HepG2 (cell line): ENCODE results near the gene PDSS2. TPM values are rescaled to one million over a fixed set of nuclear protein-coding genes. Genes with fewer than 3 reads are reported as not detected.

ENCODE experiments used
- ATAC-seq: fragments of 200-7000 bp; cut with Tn5 transposase; 3 replicates; pipeline ENCODE4 v1.9.1; 2020; ENCODE audit warnings: mild to moderate bottlenecking, moderate library complexity
- BruUV-seq: library from RNA; stranded (reverse); fragments of 400-500 nt; replicated peaks from 2 replicates; lab custom pipeline; 2021; lab: Mats Ljungman, UMichigan
- CTCF ChIA-PET: fragments of 300-600 bp; formaldehyde crosslinking; extraction: SDS; loops from one replicate; lab custom pipeline; 2021; ENCODE audit warnings: low total read pairs, inconsistent platforms, low intra/inter-chr PET ratio; lab: Yijun Ruan, JAX
- POLR2A ChIA-PET: fragments of 350-600 bp; sonication (Branson Sonifier 250); formaldehyde crosslinking; loops from one replicate; lab custom pipeline; 2020; ENCODE audit warnings: antibody characterized with exemption, inconsistent platforms; lab: Yijun Ruan, JAX
- DNase-seq: peaks from one replicate; pipeline ENCODE4 v3.0.0-alpha.2; 2015; ENCODE audit warnings: low spot score
- FAIRE-seq: peaks from 3 replicates; lab custom pipeline; 2011; peaks lifted over from hg19 to GRCh38; lab: Jason Lieb, UNC
- H2AFZ ChIP-seq: one replicate; pipeline ENCODE4 v1.6.1; 2011; ENCODE audit warnings: low read length, inconsistent platforms
- H3K27ac ChIP-seq: fragments of 300-600 bp; 3 replicates; pipeline ENCODE4 v1.8.0; 2011; ENCODE audit warnings: mixed run types, mild to moderate bottlenecking, mixed read lengths, low read length, inconsistent platforms; ENCODE audit not compliant: insufficient read depth; ENCODE audit errors: extremely low read length
- H3K27me3 ChIP-seq, 2 experiments: fragments of 200-600 bp in 1 of 2; 2 replicates in 1 of 2; 3 replicates in 1 of 2; pipeline versions ENCODE4 v1.6.0 to v1.8.0; 2011; ENCODE audit warnings: low read length in 2 of 2, mild to moderate bottlenecking in 2 of 2, moderate library complexity in 2 of 2, inconsistent platforms in 1 of 2; ENCODE audit not compliant: insufficient read depth in 2 of 2, control insufficient read depth in 1 of 2
- H3K36me3 ChIP-seq, 2 experiments: fragments of 200-600 bp in 1 of 2; replicated peaks in 1 of 2; 2 replicates in 1 of 2; 3 replicates in 1 of 2; pipeline versions ENCODE4 v1.5.1 to v1.8.0; 2011; ENCODE audit warnings: low read length in 2 of 2, inconsistent platforms in 1 of 2; ENCODE audit not compliant: insufficient read depth in 2 of 2, control insufficient read depth in 1 of 2
- H3K4me1 ChIP-seq: 2 replicates; pipeline ENCODE4 v1.5.1; 2012; ENCODE audit warnings: low read length, inconsistent platforms; ENCODE audit not compliant: insufficient read depth
- H3K4me2 ChIP-seq: 2 replicates; pipeline ENCODE4 v1.6.0; 2011; ENCODE audit warnings: low read depth, low read length, inconsistent platforms
- H3K4me3 ChIP-seq, 3 experiments: fragments of 200-600 bp in 1 of 3; sonication (generic), shearing (Covaris generic) in 1 of 3; replicated peaks in 1 of 3; 2 replicates each; pipeline ENCODE4 v1.5.1; 2011 to 2016; ENCODE audit warnings: low read length in 3 of 3, inconsistent platforms in 2 of 3, low read depth in 2 of 3, mild to moderate bottlenecking in 2 of 3, control low read depth in 1 of 3, mixed read lengths in 1 of 3; ENCODE audit not compliant: insufficient read depth in 1 of 3
- H3K79me2 ChIP-seq: one replicate; pipeline ENCODE4 v1.6.1; 2011; ENCODE audit warnings: low read length, inconsistent platforms; ENCODE audit not compliant: insufficient read depth
- H3K9ac ChIP-seq: 2 replicates; pipeline ENCODE4 v1.6.0; 2011; ENCODE audit warnings: mild to moderate bottlenecking, low read depth, low read length, inconsistent platforms; ENCODE audit not compliant: insufficient read depth
- H3K9me3 ChIP-seq: 2 replicates; pipeline ENCODE4 v1.5.1; 2012; ENCODE audit warnings: mild to moderate bottlenecking, low read length
- H4K20me1 ChIP-seq: 2 replicates; pipeline ENCODE4 v1.6.0; 2011; ENCODE audit warnings: inconsistent platforms, mild to moderate bottlenecking, low read length, moderate library complexity; ENCODE audit not compliant: insufficient read depth
- IRX3 ChIP-seq: sonication (generic); formaldehyde crosslinking; IDR thresholded peaks from 2 replicates; pipeline ENCODE4 v1.8.1; 2023; ENCODE audit warnings: mild to moderate bottlenecking, low read depth, missing genetic modification reagents, borderline replicate concordance
- MAFK ChIP-seq, 2 experiments: IDR thresholded peaks in 1 of 2; conservative IDR thresholded peaks in 1 of 2; 2 replicates each; pipeline ENCODE4 v1.6.1; 2011; ENCODE audit warnings: improper control_type of control experiment in 2 of 2, low read length in 2 of 2
- NFE2L2 ChIP-seq: fragments of 150-350 bp; IDR thresholded peaks from 2 replicates; pipeline ENCODE4 v1.6.1; 2014; ENCODE audit warnings: low read length
- ZKSCAN1 ChIP-seq: fragments of 150-350 bp; IDR thresholded peaks from 2 replicates; pipeline ENCODE4 v1.6.1; 2014; ENCODE audit warnings: low read length
- WGBS: methylation state at CpG from one replicate; pipeline ENCODE4 v1.1.6; 2017; ENCODE audit warnings: low lambda C conversion rate; 5-methylcytosine and 5-hydroxymethylcytosine counted together
- in situ Hi-C: cut with HindIII; loops from 2 replicates; pipeline ENCODE4 v1.10.0; 2017; ENCODE audit warnings: low pct_unique_long_range_greater_than_20kb; ENCODE audit not compliant: extremely low pct_ligation_motif_present
- intact Hi-C: fragments of 100-400 bp; cut with micrococcal nuclease; formaldehyde crosslinking; loops from one replicate; pipeline ENCODE4 v1.10.0; 2022; ENCODE audit not compliant: unreplicated experiment
- polyA plus RNA-seq, 8 experiments: library from polyadenylated mRNA; depleted of rRNA in 3 of 8; stranded (reverse) in 7 of 8; unstranded in 1 of 8; fragments of >200 nt; fragmentation: Illumina TruSeq in 4 of 8; extraction: Trizol in 4 of 8; gene quantifications; 2 replicates each; pipeline versions ENCODE4 v1.2.1 to v1.2.3, GENCODE V29; 2011 to 2016; ENCODE audit warnings: low read depth in 4 of 8, missing spikeins in 1 of 8, mixed read lengths in 1 of 8; ENCODE audit not compliant: insufficient read depth in 1 of 8
- total RNA-seq, 5 experiments: library from RNA; depleted of rRNA; stranded (reverse); fragments of >200 nt; fragmentation: Illumina TruSeq; extraction: Trizol; gene quantifications; 2 replicates each; pipeline ENCODE4 v1.2.3, GENCODE V29; 2016; ENCODE audit warnings: low read depth in 1 of 5
- TF ChIP-seq, protein P1 (sequence below): sonication (generic); formaldehyde crosslinking; IDR thresholded peaks from 2 replicates; pipeline ENCODE4 v1.5.0; 2020; ENCODE audit warnings: mild to moderate bottlenecking, missing genetic modification reagents

Gene PDSS2
- total and polyA plus RNA-seq, 2 of the 13 experiments (the other 11 are each of a cell fraction or from before 2014, with no cell fraction given) = 16.2 to 17.0 TPM

DNA sequence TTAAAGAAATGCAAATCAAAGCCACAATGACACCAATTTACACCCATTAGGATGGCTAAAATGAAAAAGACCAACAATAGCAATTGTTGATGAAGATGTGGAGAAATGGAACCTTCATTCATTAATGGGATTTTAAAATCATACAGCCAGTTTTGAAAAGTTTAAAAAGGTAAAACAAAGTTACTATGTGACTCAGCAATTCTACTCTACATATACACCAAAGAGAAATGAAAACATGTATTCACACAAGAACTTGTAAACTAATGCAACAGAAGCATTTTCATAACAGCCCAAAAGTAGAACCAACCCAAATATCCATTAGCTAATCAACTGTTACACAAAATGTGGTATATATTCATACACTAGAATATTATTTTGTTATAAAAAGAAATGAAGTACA lies 75.7 kb downstream of the PDSS2 start:
- CTCF ChIA-PET = no interaction called here
- in situ Hi-C loops (no loop called here), intact Hi-C loops (no loop called here)
- Histone ChIP-seq H3K27ac (no peak overlapping the region), H3K27me3 (no peaks in the 10 kb centered on the region)
- FAIRE-seq (no peak), ATAC-seq (no peak)
- TF ChIP-seq MAFK (conservative IDR thresholded peaks at IDR 0.05 in 1 of 2, IDR thresholded peaks at IDR 0.05 in 1 of 2; ENCODE audit: low read length in 2 of 2) (peak; percentile 10 to 31; a peak in 2 of 4 replicates), NFE2L2 (peak; percentile 68; the same call in 1 of the 2 replicates)
- TF ChIP-seq, protein P1, sequence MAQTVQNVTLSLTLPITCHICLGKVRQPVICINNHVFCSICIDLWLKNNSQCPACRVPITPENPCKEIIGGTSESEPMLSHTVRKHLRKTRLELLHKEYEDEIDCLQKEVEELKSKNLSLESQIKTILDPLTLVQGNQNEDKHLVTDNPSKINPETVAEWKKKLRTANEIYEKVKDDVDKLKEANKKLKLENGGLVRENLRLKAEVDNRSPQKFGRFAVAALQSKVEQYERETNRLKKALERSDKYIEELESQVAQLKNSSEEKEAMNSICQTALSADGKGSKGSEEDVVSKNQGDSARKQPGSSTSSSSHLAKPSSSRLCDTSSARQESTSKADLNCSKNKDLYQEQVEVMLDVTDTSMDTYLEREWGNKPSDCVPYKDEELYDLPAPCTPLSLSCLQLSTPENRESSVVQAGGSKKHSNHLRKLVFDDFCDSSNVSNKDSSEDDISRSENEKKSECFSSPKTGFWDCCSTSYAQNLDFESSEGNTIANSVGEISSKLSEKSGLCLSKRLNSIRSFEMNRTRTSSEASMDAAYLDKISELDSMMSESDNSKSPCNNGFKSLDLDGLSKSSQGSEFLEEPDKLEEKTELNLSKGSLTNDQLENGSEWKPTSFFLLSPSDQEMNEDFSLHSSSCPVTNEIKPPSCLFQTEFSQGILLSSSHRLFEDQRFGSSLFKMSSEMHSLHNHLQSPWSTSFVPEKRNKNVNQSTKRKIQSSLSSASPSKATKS (CRISPR knock-in tag) = no peak
- TF ChIP-seq, all 625 proteins: peak for 2
- no peak overlapping the region for H3K4me3 ChIP-seq
- no peak for DNase-seq
- H2AFZ ChIP-seq = no peak overlapping the region
- H3K79me2 ChIP-seq = peaks cover 1% of the 10 kb centered on the region
- H3K9me3 ChIP-seq = no peaks in the 10 kb centered on the region
- H3K4me1 ChIP-seq = no peaks in the 10 kb centered on the region
- no peaks in the 10 kb centered on the region for H3K36me3 ChIP-seq
- H4K20me1 ChIP-seq = no peaks in the 10 kb centered on the region
- no TSS peak for BruUV-seq
- no peak overlapping the region for H3K4me2 ChIP-seq
- POLR2A ChIA-PET = no interaction called here
- no peak overlapping the region for H3K9ac ChIP-seq

DNA sequence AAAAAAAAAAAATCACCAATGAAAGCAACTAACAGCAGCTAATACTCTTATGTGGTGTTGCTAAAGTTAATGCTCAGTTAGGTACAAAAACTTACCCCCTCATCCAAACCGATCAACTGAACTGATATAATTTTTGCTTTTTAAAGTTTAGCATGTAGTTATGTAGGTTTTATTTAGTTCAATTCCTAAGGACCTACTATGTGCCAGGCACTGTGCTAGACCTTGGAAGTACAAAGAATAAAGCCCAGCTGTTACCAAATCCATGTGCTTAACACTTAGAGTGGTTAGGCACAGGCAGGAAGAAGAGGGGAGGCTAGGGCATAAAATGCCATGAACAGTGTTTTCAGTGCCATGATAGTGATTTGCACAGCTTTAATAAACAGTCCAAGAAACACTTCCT lies 85.1 kb downstream of the PDSS2 start:
- no peak for ATAC-seq
- Histone ChIP-seq H3K79me2 (no peaks in the 10 kb centered on the region), H3K4me2 (no peak overlapping the region), H3K4me1 (0 out of 2 replicates have a peak, but pooled peaks cover 5% of the 10 kb centered on the region), H2AFZ (no peak overlapping the region), H3K9ac (no peak overlapping the region), H3K27ac (no peak overlapping the region), H3K4me3 (no peak overlapping the region), H3K27me3 (no peaks in the 10 kb centered on the region), H3K36me3 (no peaks in the 10 kb centered on the region), H4K20me1 (no peaks in the 10 kb centered on the region), H3K9me3 (no peaks in the 10 kb centered on the region)
- intact Hi-C loops (no loop called here), in situ Hi-C loops (no loop called here)
- ChIA-PET CTCF (no interaction called here), POLR2A (no interaction called here)
- 0 out of 2 replicates have a peak, but pooled peaks have one; percentile 63 for TF ChIP-seq ZKSCAN1
- TF ChIP-seq IRX3 (CRISPR knock-in tag) = no peak
- 94% methylated on average over 1 of the region's 1 CpG for WGBS
- no peak for FAIRE-seq
- no peak for DNase-seq
- BruUV-seq = no TSS peak
